ENCODE data around the gene TCHHL1.
"Not testable (repeated sequence)": the region's sequence is repeated elsewhere in the genome, so short reads cannot be mapped to it uniquely, and the experiment has no call there.

The TCHHL1 gene

GRCh38 chr1:152110365-152110859, 21.5 kb upstream of the TCHHL1 start:
- FAIRE-seq, result no peak
- TF ChIP-seq TAF1 (IDR thresholded peaks at IDR 0.05; ENCODE audit: borderline replicate concordance, low read depth, low read length) (no peak), POLR2AphosphoS5 (IDR thresholded peaks at IDR 0.05; ENCODE audit: low read depth, low read length) (no peak), POLR2A (IDR thresholded peaks at IDR 0.05; ENCODE audit: low read depth, low read length) (no peak)
- DNase-seq (ENCODE audit: insufficient read length), result no peak

- FAIRE-seq, result no peak
Observed at GRCh38 chr1:152109998-152110294, 21.1 kb upstream of the TCHHL1 start.

GRCh38 chr1:152109231-152109997, 20.6 kb upstream of the TCHHL1 start:
- no peak for DNase-seq (ENCODE audit: insufficient read length)
- no peak for FAIRE-seq
- TF ChIP-seq TAF1 (IDR thresholded peaks at IDR 0.05; ENCODE audit: borderline replicate concordance, low read depth, low read length), result no peak
- TF ChIP-seq POLR2A (IDR thresholded peaks at IDR 0.05; ENCODE audit: low read depth, low read length), result no peak
- TF ChIP-seq POLR2AphosphoS5 (IDR thresholded peaks at IDR 0.05; ENCODE audit: low read depth, low read length), result no peak

More at GRCh38 chr1:152109998-152110294, 21.1 kb upstream of the TCHHL1 start:
- DNase-seq (ENCODE audit: insufficient read length), result no peak
- TF ChIP-seq POLR2A (IDR thresholded peaks at IDR 0.05; ENCODE audit: low read depth, low read length), result no peak
- TF ChIP-seq POLR2AphosphoS5 (IDR thresholded peaks at IDR 0.05; ENCODE audit: low read depth, low read length), result no peak
- no peak for TF ChIP-seq TAF1 (IDR thresholded peaks at IDR 0.05; ENCODE audit: borderline replicate concordance, low read depth, low read length)

- DNase-seq (ENCODE audit: insufficient read length) (no peak), FAIRE-seq (no peak)
- TF ChIP-seq POLR2AphosphoS5 (IDR thresholded peaks at IDR 0.05; ENCODE audit: low read depth, low read length), result no peak
- TF ChIP-seq TAF1 (IDR thresholded peaks at IDR 0.05; ENCODE audit: borderline replicate concordance, low read depth, low read length), result no peak
- TF ChIP-seq POLR2A (IDR thresholded peaks at IDR 0.05; ENCODE audit: low read depth, low read length), result no peak
Observed at GRCh38 chr1:152108882-152109222, 20.0 kb upstream of the TCHHL1 start.

- no peak for DNase-seq (ENCODE audit: insufficient read length)
- no peak for FAIRE-seq
- TF ChIP-seq POLR2AphosphoS5 (IDR thresholded peaks at IDR 0.05; ENCODE audit: low read depth, low read length) (no peak), POLR2A (IDR thresholded peaks at IDR 0.05; ENCODE audit: low read depth, low read length) (no peak), TAF1 (IDR thresholded peaks at IDR 0.05; ENCODE audit: borderline replicate concordance, low read depth, low read length) (no peak)
Observed at GRCh38 chr1:152107984-152108881, 19.4 kb upstream of the TCHHL1 start.

GRCh38 chr1:152107031-152107983, 18.4 kb upstream of the TCHHL1 start:
- FAIRE-seq, result no peak

GRCh38 chr1:152104854-152105253, 16.0 kb upstream of the TCHHL1 start:
- no peak for TF ChIP-seq POLR2AphosphoS5 (IDR thresholded peaks at IDR 0.05; ENCODE audit: low read depth, low read length)
- TF ChIP-seq TAF1 (IDR thresholded peaks at IDR 0.05; ENCODE audit: borderline replicate concordance, low read depth, low read length), result no peak
- no peak for TF ChIP-seq POLR2A (IDR thresholded peaks at IDR 0.05; ENCODE audit: low read depth, low read length)
- no peak for FAIRE-seq

More at GRCh38 chr1:152107031-152107983, 18.4 kb upstream of the TCHHL1 start:
- DNase-seq (ENCODE audit: insufficient read length), result no peak
- no peak for TF ChIP-seq POLR2AphosphoS5 (IDR thresholded peaks at IDR 0.05; ENCODE audit: low read depth, low read length)
- no peak for TF ChIP-seq POLR2A (IDR thresholded peaks at IDR 0.05; ENCODE audit: low read depth, low read length)
- TF ChIP-seq TAF1 (IDR thresholded peaks at IDR 0.05; ENCODE audit: borderline replicate concordance, low read depth, low read length), result no peak

GRCh38 chr1:152096931-152097330, 8.1 kb upstream of the TCHHL1 start:
- TF ChIP-seq POLR2AphosphoS5 (IDR thresholded peaks at IDR 0.05; ENCODE audit: low read depth, low read length) (no peak), POLR2A (IDR thresholded peaks at IDR 0.05; ENCODE audit: low read depth, low read length) (no peak), TAF1 (IDR thresholded peaks at IDR 0.05; ENCODE audit: borderline replicate concordance, low read depth, low read length) (no peak)
- FAIRE-seq (no peak), DNase-seq (ENCODE audit: insufficient read length) (no peak)

More at GRCh38 chr1:152104854-152105253, 16.0 kb upstream of the TCHHL1 start:
- DNase-seq (ENCODE audit: insufficient read length), result no peak

GRCh38 chr1:152086760-152087159, 2.1 kb downstream of the TCHHL1 start:
- no peak for FAIRE-seq

GRCh38 chr1:152084853-152085252, 4.0 kb downstream of the TCHHL1 start:
- DNase-seq (ENCODE audit: insufficient read length) (no peak), FAIRE-seq (no peak)
- TF ChIP-seq TAF1 (IDR thresholded peaks at IDR 0.05; ENCODE audit: borderline replicate concordance, low read depth, low read length), result no peak
- no peak for TF ChIP-seq POLR2AphosphoS5 (IDR thresholded peaks at IDR 0.05; ENCODE audit: low read depth, low read length)
- TF ChIP-seq POLR2A (IDR thresholded peaks at IDR 0.05; ENCODE audit: low read depth, low read length), result no peak

More at GRCh38 chr1:152086760-152087159, 2.1 kb downstream of the TCHHL1 start:
- no peak for DNase-seq (ENCODE audit: insufficient read length)
- TF ChIP-seq TAF1 (IDR thresholded peaks at IDR 0.05; ENCODE audit: borderline replicate concordance, low read depth, low read length) (no peak), POLR2A (IDR thresholded peaks at IDR 0.05; ENCODE audit: low read depth, low read length) (no peak), POLR2AphosphoS5 (IDR thresholded peaks at IDR 0.05; ENCODE audit: low read depth, low read length) (no peak)

GRCh38 chr1:152081026-152081425, 7.8 kb downstream of the TCHHL1 start:
- not testable (repeated sequence) for DNase-seq (ENCODE audit: insufficient read length); FAIRE-seq

- not testable (repeated sequence) for FAIRE-seq; DNase-seq (ENCODE audit: insufficient read length)
Observed at GRCh38 chr1:152080494-152080893, 8.4 kb downstream of the TCHHL1 start.
